ENCODE measurements around the gene SOX13.

DNA sequence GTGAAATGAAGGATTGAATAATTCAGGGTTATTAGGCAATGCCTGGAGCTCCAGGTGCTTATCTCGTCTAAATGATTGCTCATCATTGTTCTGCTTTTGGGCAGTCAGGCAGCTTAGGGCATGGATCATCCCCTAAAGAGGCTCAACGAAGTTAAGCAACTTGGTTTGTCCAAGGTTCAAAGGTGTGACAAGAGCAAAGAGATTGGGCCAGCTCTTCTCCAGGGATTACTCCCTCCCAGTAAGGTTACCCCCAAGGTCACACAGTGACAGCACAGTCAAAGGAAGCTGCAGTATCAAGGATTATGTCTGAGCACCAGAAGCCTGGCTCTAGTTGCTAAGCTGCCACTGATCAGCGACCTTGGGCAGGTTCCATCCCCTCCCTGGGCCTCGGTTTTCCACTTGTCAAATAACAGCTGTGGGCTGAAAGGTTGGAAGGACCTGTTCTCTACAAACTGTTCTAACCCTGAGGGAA, 72.2 kb downstream of the SOX13 start:
- TF ChIP-seq, protein P1, sequence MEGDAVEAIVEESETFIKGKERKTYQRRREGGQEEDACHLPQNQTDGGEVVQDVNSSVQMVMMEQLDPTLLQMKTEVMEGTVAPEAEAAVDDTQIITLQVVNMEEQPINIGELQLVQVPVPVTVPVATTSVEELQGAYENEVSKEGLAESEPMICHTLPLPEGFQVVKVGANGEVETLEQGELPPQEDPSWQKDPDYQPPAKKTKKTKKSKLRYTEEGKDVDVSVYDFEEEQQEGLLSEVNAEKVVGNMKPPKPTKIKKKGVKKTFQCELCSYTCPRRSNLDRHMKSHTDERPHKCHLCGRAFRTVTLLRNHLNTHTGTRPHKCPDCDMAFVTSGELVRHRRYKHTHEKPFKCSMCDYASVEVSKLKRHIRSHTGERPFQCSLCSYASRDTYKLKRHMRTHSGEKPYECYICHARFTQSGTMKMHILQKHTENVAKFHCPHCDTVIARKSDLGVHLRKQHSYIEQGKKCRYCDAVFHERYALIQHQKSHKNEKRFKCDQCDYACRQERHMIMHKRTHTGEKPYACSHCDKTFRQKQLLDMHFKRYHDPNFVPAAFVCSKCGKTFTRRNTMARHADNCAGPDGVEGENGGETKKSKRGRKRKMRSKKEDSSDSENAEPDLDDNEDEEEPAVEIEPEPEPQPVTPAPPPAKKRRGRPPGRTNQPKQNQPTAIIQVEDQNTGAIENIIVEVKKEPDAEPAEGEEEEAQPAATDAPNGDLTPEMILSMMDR (IDR thresholded peaks at IDR 0.05) = no peak
- no peak for TF ChIP-seq POLR2A (IDR thresholded peaks at IDR 0.05)

Data from uterus (tissue), 2 donors.